HEK293 (cell line): ENCODE results near the gene TTC9.

Source experiments
- CTCF ChIA-PET: fragments of 350-600 bp; formaldehyde crosslinking; extraction: SDS; loops from one replicate; lab custom pipeline; 2021; ENCODE audit warnings: antibody characterized with exemption; lab: Yijun Ruan, JAX
- POLR2A ChIA-PET: fragments of 300-600 bp; formaldehyde crosslinking; extraction: SDS; loops from one replicate; lab custom pipeline; 2020; ENCODE audit warnings: antibody characterized with exemption, inconsistent platforms; lab: Yijun Ruan, JAX
- H3K27ac ChIP-seq: fragments of 200-500 bp; sonication (Bioruptor generic); 2 replicates; pipeline ENCODE4 v1.5.1; 2014; ENCODE audit warnings: low read depth, low read length, control low read depth, inconsistent platforms; ENCODE audit errors: extremely low read depth
- H3K36me3 ChIP-seq, 2 experiments: fragments of 200-500 bp in 1 of 2; sonication (Bioruptor generic) in 1 of 2; 1 replicate in 1 of 2; 2 replicates in 1 of 2; pipeline ENCODE4 v1.5.1; 2014 to 2017; ENCODE audit warnings: inconsistent platforms in 2 of 2, low read length in 2 of 2; ENCODE audit not compliant: control insufficient read depth in 2 of 2, insufficient read depth in 1 of 2
- H3K4me1 ChIP-seq: fragments of 200-500 bp; sonication (Bioruptor generic); 2 replicates; pipeline ENCODE4 v1.5.1; 2014; ENCODE audit warnings: mild to moderate bottlenecking, low read length, inconsistent platforms; ENCODE audit not compliant: control insufficient read depth, insufficient read depth
- H3K4me3 ChIP-seq: 2 replicates; pipeline ENCODE4 v1.5.1; 2011; ENCODE audit warnings: low read depth, mild to moderate bottlenecking, control low read depth, low read length, moderate library complexity
- H3K9me3 ChIP-seq: fragments of 200-500 bp; sonication (Bioruptor generic); 2 replicates; pipeline ENCODE4 v1.5.1; 2014; ENCODE audit warnings: low read depth, low read length, inconsistent platforms; ENCODE audit not compliant: control insufficient read depth, insufficient read depth
- EGR2 ChIP-seq: fragments of 450-650 bp; formaldehyde crosslinking; IDR thresholded peaks from 2 replicates; pipeline ENCODE4 v1.5.1; 2016; ENCODE audit warnings: low read depth, missing biosample characterization, missing genetic modification characterization
- GLIS2 ChIP-seq: fragments of 450-650 bp; formaldehyde crosslinking; IDR thresholded peaks from 2 replicates; pipeline ENCODE4 v1.5.1; 2016; ENCODE audit warnings: missing biosample characterization, missing genetic modification characterization
- KLF9 ChIP-seq: fragments of 450-650 bp; formaldehyde crosslinking; IDR thresholded peaks from 2 replicates; pipeline ENCODE4 v1.5.1; 2016; ENCODE audit warnings: missing biosample characterization, missing genetic modification characterization, low read depth
- SP3 ChIP-seq: fragments of 450-650 bp; formaldehyde crosslinking; IDR thresholded peaks from 2 replicates; pipeline ENCODE4 v1.5.1; 2016; ENCODE audit warnings: missing biosample characterization, missing genetic modification characterization
- ZBTB48 ChIP-seq: fragments of 450-650 bp; formaldehyde crosslinking; IDR thresholded peaks from 2 replicates; pipeline ENCODE4 v1.5.1; 2016; ENCODE audit warnings: missing biosample characterization, missing genetic modification characterization
- ZNF174 ChIP-seq: fragments of 450-650 bp; formaldehyde crosslinking; IDR thresholded peaks from 2 replicates; pipeline ENCODE4 v1.5.0; 2017; ENCODE audit warnings: missing biosample characterization, mild to moderate bottlenecking, missing genetic modification characterization
- ZNF530 ChIP-seq: fragments of 450-650 bp; formaldehyde crosslinking; IDR thresholded peaks from 2 replicates; pipeline ENCODE4 v1.5.1; 2016; ENCODE audit warnings: low read depth, missing biosample characterization, missing genetic modification characterization
- ZNF623 ChIP-seq: fragments of 450-650 bp; formaldehyde crosslinking; IDR thresholded peaks from 2 replicates; pipeline ENCODE4 v1.5.1; 2016; ENCODE audit warnings: missing biosample characterization, missing genetic modification characterization
- ZNF76 ChIP-seq: fragments of 450-650 bp; formaldehyde crosslinking; IDR thresholded peaks from 2 replicates; pipeline ENCODE4; 2016; ENCODE audit warnings: low read depth, missing biosample characterization, missing genetic modification characterization, borderline replicate concordance
- ZNF777 ChIP-seq: fragments of 450-650 bp; formaldehyde crosslinking; IDR thresholded peaks from 2 replicates; pipeline ENCODE4 v1.5.1; 2017; ENCODE audit warnings: missing biosample characterization, missing genetic modification characterization, borderline replicate concordance
- ZNF792 ChIP-seq: fragments of 450-650 bp; formaldehyde crosslinking; IDR thresholded peaks from 2 replicates; pipeline ENCODE4 v1.5.1; 2016; ENCODE audit warnings: missing biosample characterization, missing genetic modification characterization
- TF ChIP-seq, protein P1 (sequence below): fragments of 450-650 bp; formaldehyde crosslinking; IDR thresholded peaks from 2 replicates; pipeline ENCODE4 v1.5.1; 2016; ENCODE audit warnings: missing biosample characterization, missing genetic modification characterization
- TF ChIP-seq, protein P2 (sequence below): fragments of 450-650 bp; formaldehyde crosslinking; IDR thresholded peaks from 2 replicates; pipeline ENCODE4 v1.5.1; 2016; ENCODE audit warnings: missing biosample characterization, missing genetic modification characterization
- TF ChIP-seq, protein P3 (sequence below): fragments of 450-650 bp; formaldehyde crosslinking; IDR thresholded peaks from 2 replicates; pipeline ENCODE4 v1.5.1; 2017; ENCODE audit warnings: missing biosample characterization, mild to moderate bottlenecking, missing genetic modification characterization, moderate library complexity
- TF ChIP-seq, protein P4 (sequence below): fragments of 450-650 bp; formaldehyde crosslinking; IDR thresholded peaks from 2 replicates; pipeline ENCODE4 v1.5.1; 2016; ENCODE audit warnings: missing biosample characterization, missing genetic modification characterization
- TF ChIP-seq, protein P5 (sequence below): fragments of 450-650 bp; formaldehyde crosslinking; IDR thresholded peaks from 2 replicates; pipeline ENCODE4 v1.5.1; 2016; ENCODE audit warnings: missing biosample characterization, missing genetic modification characterization
- TF ChIP-seq, protein P6 (sequence below): fragments of 450-650 bp; formaldehyde crosslinking; IDR thresholded peaks from 2 replicates; pipeline ENCODE4 v1.5.1; 2016; ENCODE audit warnings: missing biosample characterization, missing genetic modification characterization
- TF ChIP-seq, protein P7 (sequence below): fragments of 450-650 bp; formaldehyde crosslinking; IDR thresholded peaks from 2 replicates; pipeline ENCODE4 v1.5.1; 2017; ENCODE audit warnings: missing biosample characterization, missing genetic modification characterization
- TF ChIP-seq, protein P8 (sequence below): fragments of 450-650 bp; formaldehyde crosslinking; IDR thresholded peaks from 2 replicates; pipeline ENCODE4 v1.5.1; 2017; ENCODE audit warnings: missing biosample characterization, missing genetic modification characterization
- TF ChIP-seq, protein P9 (sequence below): fragments of 450-650 bp; formaldehyde crosslinking; IDR thresholded peaks from 2 replicates; pipeline ENCODE4 v1.5.1; 2016; ENCODE audit warnings: missing biosample characterization, missing genetic modification characterization, low read depth

The TTC9 gene

DNA sequence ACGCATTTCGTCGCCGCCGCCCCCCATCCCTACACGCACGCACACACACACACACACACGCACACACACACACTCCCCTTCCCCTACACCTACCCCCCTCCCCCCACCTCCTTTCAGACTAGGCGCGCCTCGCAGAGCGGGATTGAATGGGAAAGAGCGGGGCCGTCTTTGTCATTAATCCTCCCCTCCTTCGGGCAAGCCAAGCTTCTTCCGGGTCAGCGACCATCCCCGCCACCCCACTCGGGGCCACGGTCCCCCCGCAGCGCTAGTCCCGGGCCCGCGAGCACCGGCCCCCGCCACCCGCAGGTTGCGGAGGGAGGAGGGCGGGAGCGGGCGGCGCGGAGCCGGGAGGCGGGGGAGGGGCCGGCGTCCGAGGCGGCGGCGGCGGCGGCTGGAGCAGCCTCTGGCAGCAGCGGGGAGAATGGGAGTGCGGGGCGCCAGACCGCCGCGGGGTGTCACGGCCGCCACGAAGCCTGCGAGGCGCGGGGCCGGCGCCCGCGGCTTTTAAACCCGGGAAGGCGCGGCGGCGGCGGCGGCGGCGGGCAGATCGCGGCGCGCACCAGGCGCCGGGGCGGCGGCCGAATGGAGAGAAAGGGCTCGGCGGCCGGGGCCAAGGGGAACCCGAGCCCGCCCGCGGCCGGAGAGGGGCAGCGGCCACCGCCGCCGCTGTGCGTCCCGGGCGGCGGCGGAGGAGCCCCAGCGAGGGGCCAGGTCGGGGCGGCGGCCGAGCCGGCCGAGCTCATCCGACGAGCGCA, at the start of gene TTC9:
Gene TTC9 (plus strand): TSS at position 369 of the 755 bp plus-strand sequence. CDS start 214 bp downstream, at position 583.
- H3K36me3 ChIP-seq: no peaks in the 10 kb centered on the region
- CTCF ChIA-PET: interaction anchor here (0.6 to 1.0 kb wide), 3 partner anchors 14 to 556 kb away, joined by 3 read pairs; no protein-coding TSS in a partner anchor
- H3K4me3 ChIP-seq: peak within 1 kb of the TSS; percentile 71
- POLR2A ChIA-PET: interaction anchor here (0.6 to 1.8 kb wide), 5 partner anchors 23 to 1075 kb away, joined by 3 to 9 read pairs (median 3); partner anchors contain the start of gene MAP3K9
- H3K27ac ChIP-seq: peak within 1 kb of the TSS; percentile 74; the same call in 1 of the 2 replicates
- no peaks in the 10 kb centered on the region for H3K9me3 ChIP-seq
- H3K4me1 ChIP-seq: peaks cover 9% of the 10 kb centered on the region; the same call in 1 of the 2 replicates
- TF ChIP-seq EGR2 (peak; percentile 57), GLIS2 (tag by site-specific recombination) (peak; percentile 15; the same call in 1 of the 2 replicates), KLF9 (tag by site-specific recombination) (peak; percentile 37; the same call in 1 of the 2 replicates), ZNF792 (tag by site-specific recombination) (no peak), ZBTB48 (tag by site-specific recombination) (no peak), ZNF777 (0 out of 2 replicates have a peak, but pooled peaks have one; percentile 8), ZNF174 (tag by site-specific recombination) (no peak), SP3 (peak; percentile 32; the same call in 1 of the 2 replicates), ZNF530 (no peak), ZNF623 (tag by site-specific recombination) (no peak), ZNF76 (tag by site-specific recombination) (0 out of 2 replicates have a peak, but pooled peaks have one; percentile 21)
- TF ChIP-seq, protein P1, sequence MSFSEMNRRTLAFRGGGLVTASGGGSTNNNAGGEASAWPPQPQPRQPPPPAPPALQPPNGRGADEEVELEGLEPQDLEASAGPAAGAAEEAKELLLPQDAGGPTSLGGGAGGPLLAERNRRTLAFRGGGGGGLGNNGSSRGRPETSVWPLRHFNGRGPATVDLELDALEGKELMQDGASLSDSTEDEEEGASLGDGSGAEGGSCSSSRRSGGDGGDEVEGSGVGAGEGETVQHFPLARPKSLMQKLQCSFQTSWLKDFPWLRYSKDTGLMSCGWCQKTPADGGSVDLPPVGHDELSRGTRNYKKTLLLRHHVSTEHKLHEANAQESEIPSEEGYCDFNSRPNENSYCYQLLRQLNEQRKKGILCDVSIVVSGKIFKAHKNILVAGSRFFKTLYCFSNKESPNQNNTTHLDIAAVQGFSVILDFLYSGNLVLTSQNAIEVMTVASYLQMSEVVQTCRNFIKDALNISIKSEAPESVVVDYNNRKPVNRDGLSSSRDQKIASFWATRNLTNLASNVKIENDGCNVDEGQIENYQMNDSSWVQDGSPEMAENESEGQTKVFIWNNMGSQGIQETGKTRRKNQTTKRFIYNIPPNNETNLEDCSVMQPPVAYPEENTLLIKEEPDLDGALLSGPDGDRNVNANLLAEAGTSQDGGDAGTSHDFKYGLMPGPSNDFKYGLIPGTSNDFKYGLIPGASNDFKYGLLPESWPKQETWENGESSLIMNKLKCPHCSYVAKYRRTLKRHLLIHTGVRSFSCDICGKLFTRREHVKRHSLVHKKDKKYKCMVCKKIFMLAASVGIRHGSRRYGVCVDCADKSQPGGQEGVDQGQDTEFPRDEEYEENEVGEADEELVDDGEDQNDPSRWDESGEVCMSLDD (tag by site-specific recombination): 0 out of 2 replicates have a peak, but pooled peaks have one; percentile 9
- TF ChIP-seq, protein P2, sequence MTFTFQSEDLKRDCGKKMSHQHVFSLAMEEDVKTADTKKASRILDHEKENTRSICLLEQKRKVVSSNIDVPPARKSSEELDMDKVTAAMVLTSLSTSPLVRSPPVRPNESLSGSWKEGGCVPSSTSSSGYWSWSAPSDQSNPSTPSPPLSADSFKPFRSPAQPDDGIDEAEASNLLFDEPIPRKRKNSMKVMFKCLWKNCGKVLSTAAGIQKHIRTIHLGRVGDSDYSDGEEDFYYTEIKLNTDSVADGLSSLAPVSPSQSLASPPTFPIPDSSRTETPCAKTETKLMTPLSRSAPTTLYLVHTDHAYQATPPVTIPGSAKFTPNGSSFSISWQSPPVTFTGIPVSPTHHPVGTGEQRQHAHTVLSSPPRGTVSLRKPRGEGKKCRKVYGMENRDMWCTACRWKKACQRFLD (tag by site-specific recombination): no peak
- TF ChIP-seq, protein P3, sequence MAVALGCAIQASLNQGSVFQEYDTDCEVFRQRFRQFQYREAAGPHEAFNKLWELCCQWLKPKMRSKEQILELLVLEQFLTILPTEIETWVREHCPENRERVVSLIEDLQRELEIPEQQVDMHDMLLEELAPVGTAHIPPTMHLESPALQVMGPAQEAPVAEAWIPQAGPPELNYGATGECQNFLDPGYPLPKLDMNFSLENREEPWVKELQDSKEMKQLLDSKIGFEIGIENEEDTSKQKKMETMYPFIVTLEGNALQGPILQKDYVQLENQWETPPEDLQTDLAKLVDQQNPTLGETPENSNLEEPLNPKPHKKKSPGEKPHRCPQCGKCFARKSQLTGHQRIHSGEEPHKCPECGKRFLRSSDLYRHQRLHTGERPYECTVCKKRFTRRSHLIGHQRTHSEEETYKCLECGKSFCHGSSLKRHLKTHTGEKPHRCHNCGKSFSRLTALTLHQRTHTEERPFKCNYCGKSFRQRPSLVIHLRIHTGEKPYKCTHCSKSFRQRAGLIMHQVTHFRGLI (tag by site-specific recombination): no peak
- TF ChIP-seq, protein P4, sequence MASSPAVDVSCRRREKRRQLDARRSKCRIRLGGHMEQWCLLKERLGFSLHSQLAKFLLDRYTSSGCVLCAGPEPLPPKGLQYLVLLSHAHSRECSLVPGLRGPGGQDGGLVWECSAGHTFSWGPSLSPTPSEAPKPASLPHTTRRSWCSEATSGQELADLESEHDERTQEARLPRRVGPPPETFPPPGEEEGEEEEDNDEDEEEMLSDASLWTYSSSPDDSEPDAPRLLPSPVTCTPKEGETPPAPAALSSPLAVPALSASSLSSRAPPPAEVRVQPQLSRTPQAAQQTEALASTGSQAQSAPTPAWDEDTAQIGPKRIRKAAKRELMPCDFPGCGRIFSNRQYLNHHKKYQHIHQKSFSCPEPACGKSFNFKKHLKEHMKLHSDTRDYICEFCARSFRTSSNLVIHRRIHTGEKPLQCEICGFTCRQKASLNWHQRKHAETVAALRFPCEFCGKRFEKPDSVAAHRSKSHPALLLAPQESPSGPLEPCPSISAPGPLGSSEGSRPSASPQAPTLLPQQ (tag by site-specific recombination): 0 out of 2 replicates have a peak, but pooled peaks have one; percentile 31
- TF ChIP-seq, protein P5, sequence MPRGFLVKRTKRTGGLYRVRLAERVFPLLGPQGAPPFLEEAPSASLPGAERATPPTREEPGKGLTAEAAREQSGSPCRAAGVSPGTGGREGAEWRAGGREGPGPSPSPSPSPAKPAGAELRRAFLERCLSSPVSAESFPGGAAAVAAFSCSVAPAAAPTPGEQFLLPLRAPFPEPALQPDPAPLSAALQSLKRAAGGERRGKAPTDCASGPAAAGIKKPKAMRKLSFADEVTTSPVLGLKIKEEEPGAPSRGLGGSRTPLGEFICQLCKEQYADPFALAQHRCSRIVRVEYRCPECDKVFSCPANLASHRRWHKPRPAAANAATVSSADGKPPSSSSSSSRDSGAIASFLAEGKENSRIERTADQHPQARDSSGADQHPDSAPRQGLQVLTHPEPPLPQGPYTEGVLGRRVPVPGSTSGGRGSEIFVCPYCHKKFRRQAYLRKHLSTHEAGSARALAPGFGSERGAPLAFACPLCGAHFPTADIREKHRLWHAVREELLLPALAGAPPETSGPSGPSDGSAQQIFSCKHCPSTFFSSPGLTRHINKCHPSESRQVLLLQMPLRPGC (tag by site-specific recombination): 0 out of 2 replicates have a peak, but pooled peaks have one; percentile 26
- TF ChIP-seq, protein P6, sequence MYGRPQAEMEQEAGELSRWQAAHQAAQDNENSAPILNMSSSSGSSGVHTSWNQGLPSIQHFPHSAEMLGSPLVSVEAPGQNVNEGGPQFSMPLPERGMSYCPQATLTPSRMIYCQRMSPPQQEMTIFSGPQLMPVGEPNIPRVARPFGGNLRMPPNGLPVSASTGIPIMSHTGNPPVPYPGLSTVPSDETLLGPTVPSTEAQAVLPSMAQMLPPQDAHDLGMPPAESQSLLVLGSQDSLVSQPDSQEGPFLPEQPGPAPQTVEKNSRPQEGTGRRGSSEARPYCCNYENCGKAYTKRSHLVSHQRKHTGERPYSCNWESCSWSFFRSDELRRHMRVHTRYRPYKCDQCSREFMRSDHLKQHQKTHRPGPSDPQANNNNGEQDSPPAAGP (tag by site-specific recombination): no peak
- TF ChIP-seq, protein P7, sequence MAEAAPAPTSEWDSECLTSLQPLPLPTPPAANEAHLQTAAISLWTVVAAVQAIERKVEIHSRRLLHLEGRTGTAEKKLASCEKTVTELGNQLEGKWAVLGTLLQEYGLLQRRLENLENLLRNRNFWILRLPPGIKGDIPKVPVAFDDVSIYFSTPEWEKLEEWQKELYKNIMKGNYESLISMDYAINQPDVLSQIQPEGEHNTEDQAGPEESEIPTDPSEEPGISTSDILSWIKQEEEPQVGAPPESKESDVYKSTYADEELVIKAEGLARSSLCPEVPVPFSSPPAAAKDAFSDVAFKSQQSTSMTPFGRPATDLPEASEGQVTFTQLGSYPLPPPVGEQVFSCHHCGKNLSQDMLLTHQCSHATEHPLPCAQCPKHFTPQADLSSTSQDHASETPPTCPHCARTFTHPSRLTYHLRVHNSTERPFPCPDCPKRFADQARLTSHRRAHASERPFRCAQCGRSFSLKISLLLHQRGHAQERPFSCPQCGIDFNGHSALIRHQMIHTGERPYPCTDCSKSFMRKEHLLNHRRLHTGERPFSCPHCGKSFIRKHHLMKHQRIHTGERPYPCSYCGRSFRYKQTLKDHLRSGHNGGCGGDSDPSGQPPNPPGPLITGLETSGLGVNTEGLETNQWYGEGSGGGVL (tag by site-specific recombination): peak; percentile 94
- TF ChIP-seq, protein P8, sequence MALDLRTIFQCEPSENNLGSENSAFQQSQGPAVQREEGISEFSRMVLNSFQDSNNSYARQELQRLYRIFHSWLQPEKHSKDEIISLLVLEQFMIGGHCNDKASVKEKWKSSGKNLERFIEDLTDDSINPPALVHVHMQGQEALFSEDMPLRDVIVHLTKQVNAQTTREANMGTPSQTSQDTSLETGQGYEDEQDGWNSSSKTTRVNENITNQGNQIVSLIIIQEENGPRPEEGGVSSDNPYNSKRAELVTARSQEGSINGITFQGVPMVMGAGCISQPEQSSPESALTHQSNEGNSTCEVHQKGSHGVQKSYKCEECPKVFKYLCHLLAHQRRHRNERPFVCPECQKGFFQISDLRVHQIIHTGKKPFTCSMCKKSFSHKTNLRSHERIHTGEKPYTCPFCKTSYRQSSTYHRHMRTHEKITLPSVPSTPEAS (tag by site-specific recombination): peak; percentile 93
- TF ChIP-seq, protein P9, sequence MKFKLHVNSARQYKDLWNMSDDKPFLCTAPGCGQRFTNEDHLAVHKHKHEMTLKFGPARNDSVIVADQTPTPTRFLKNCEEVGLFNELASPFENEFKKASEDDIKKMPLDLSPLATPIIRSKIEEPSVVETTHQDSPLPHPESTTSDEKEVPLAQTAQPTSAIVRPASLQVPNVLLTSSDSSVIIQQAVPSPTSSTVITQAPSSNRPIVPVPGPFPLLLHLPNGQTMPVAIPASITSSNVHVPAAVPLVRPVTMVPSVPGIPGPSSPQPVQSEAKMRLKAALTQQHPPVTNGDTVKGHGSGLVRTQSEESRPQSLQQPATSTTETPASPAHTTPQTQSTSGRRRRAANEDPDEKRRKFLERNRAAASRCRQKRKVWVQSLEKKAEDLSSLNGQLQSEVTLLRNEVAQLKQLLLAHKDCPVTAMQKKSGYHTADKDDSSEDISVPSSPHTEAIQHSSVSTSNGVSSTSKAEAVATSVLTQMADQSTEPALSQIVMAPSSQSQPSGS (tag by site-specific recombination): no peak
